Chondrocyte (in vitro differentiated cells): ENCODE results near the gene FAM168A. TPM values are rescaled to one million over a fixed set of nuclear protein-coding genes. Genes with fewer than 3 reads are reported as not detected.

Source experiments
- DNase-seq: peaks from one replicate; pipeline ENCODE4 v3.0.0; 2021; ENCODE audit warnings: mixed read lengths, low spot score
- H3K27ac Mint-ChIP-seq: one replicate; pipeline ENCODE4 v1.8.0; 2021; ENCODE audit warnings: mild to moderate bottlenecking, moderate library complexity, mixed read lengths; ENCODE audit not compliant: unreplicated experiment
- H3K27me3 Mint-ChIP-seq: 2 replicates; pipeline ENCODE4 v1.8.0; 2021; ENCODE audit warnings: low read depth, mixed read lengths
- H3K36me3 Mint-ChIP-seq: 2 replicates; pipeline ENCODE4 v1.8.0; 2021; ENCODE audit warnings: low read depth, mixed read lengths
- H3K4me1 Mint-ChIP-seq: 2 replicates; pipeline ENCODE4 v1.8.0; 2021; ENCODE audit warnings: low read depth, mild to moderate bottlenecking, mixed read lengths
- H3K4me3 Mint-ChIP-seq: one replicate; pipeline ENCODE4 v1.8.0; 2021; ENCODE audit warnings: mild to moderate bottlenecking, moderate library complexity, mixed read lengths; ENCODE audit not compliant: unreplicated experiment
- H3K9me3 Mint-ChIP-seq: 2 replicates; pipeline ENCODE4 v1.8.0; 2021; ENCODE audit warnings: low read depth, mixed read lengths
- CTCF ChIP-seq: fragments of 200-600 bp; sonication (generic); IDR thresholded peaks from 2 replicates; pipeline ENCODE4 v1.5.0; 2021; ENCODE audit warnings: antibody characterized with exemption, mild to moderate bottlenecking, moderate library complexity
- total RNA-seq: library from RNA; stranded (reverse); gene quantifications from 3 replicates; pipeline ENCODE4 v1.2.1, GENCODE V29; 2021

Gene FAM168A
- total RNA-seq, 1 donor from 2014 or later = 53.7 TPM

DNA sequence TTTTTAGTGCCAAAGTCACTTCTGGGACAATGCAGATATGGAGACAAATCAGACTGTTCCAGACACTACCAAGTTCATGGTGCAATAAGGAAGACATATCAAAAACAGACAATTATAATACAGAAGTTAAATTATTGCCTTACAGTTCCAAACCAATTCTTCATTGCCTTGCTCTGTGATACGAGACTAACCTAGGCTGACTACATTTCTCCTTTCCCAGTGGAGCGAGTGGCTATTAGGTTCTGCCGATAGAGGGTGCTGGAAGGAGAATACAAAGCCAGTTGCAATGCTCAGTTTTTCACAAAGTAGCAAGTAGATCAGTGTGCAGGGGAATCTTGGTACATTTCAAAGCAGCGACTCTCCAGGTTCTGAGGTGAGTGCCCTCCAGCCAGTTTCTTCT lies 67.8 kb downstream of the FAM168A start:
- DNase-seq = no peak
- Mint-ChIP-seq H3K27me3 (no peaks in the 10 kb centered on the region), H3K4me3 (no peak overlapping the region), H3K36me3 (no peaks in the 10 kb centered on the region), H3K9me3 (no peaks in the 10 kb centered on the region), H3K4me1 (peaks cover 24% of the 10 kb centered on the region), H3K27ac (no peak overlapping the region)
- TF ChIP-seq CTCF = peak; percentile 19

- H3K4me3 Mint-ChIP-seq = no peak overlapping the region
- H3K27ac Mint-ChIP-seq = no peak overlapping the region
- H3K4me1 Mint-ChIP-seq = peaks cover 24% of the 10 kb centered on the region
- H3K9me3 Mint-ChIP-seq = no peaks in the 10 kb centered on the region
- H3K36me3 Mint-ChIP-seq = no peaks in the 10 kb centered on the region
- no peak for TF ChIP-seq CTCF
- no peak for DNase-seq
- H3K27me3 Mint-ChIP-seq = no peaks in the 10 kb centered on the region
Measured at GRCh38 chr11:73529204-73529530, 68.7 kb downstream of the FAM168A start.

DNA sequence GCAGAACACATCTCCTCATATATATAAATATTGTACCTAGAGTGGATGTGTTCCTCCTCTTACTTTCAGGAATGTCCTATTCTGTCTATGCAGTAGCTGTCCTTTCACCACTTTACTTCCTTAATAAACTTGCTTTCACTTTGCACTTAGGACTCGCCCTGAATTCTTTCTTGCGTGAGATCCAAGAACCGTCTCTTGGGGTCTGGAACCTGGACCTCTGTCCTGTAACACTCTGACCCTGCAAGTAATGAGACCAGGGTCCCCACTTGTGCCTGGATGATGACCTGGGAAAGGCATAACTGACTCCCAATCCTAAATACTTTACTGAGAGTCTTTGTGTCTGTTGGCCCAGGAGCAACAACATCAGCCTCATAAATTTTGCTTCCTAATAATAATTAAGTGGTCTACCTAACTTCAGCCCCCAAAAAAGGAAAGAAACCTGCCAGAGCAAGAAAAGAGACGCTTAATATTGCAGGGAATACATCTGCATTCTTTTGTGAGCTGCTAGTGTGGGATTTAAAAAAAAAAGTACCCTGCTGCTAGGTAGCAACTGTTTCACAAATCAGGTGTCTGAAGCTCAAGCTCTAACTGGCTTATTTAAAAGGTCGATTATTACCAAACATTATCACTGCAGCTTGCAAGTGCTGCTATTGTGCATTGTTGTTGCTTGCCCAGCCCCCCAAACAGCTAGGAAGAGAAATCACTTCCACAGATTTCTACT lies 69.3 kb downstream of the FAM168A start:
- peaks cover 24% of the 10 kb centered on the region for H3K4me1 Mint-ChIP-seq
- H3K27me3 Mint-ChIP-seq = no peaks in the 10 kb centered on the region
- peak overlapping the region; percentile 79 for H3K27ac Mint-ChIP-seq
- H3K36me3 Mint-ChIP-seq = no peaks in the 10 kb centered on the region
- no peak for DNase-seq
- H3K4me3 Mint-ChIP-seq = peak overlapping the region; percentile 18
- no peak for TF ChIP-seq CTCF
- no peaks in the 10 kb centered on the region for H3K9me3 Mint-ChIP-seq

GRCh38 chr11:73528013-73528412 lies 69.9 kb downstream of the FAM168A start:
- Mint-ChIP-seq H3K4me3 (no peak overlapping the region), H3K36me3 (no peaks in the 10 kb centered on the region), H3K9me3 (no peaks in the 10 kb centered on the region), H3K27ac (no peak overlapping the region), H3K4me1 (peaks cover 24% of the 10 kb centered on the region), H3K27me3 (no peaks in the 10 kb centered on the region)
- no peak for TF ChIP-seq CTCF
- DNase-seq = no peak

DNA sequence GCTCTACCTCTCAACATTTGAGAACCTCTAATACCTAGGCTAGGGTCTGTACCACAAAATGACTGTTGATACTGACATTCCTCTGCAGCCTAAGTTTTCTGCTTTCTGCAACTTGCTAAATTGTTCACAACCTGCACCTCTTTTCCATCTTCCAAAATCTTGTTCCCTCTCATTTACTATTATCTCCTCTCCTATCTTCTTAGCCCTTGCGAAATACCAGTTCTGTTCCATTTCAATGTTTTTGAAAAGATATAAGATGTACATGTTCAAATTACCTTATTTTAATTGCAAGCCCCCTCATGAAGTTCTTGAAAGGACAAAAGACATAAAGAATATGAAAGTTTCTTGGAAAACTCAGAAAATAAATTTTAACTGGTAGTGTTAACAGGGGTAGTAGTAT lies 72.3 kb downstream of the FAM168A start:
- H3K27ac Mint-ChIP-seq = peak overlapping the region; percentile 57
- no peaks in the 10 kb centered on the region for H3K36me3 Mint-ChIP-seq
- no peak for TF ChIP-seq CTCF
- no peaks in the 10 kb centered on the region for H3K27me3 Mint-ChIP-seq
- no peaks in the 10 kb centered on the region for H3K9me3 Mint-ChIP-seq
- H3K4me3 Mint-ChIP-seq = no peak overlapping the region
- no peak for DNase-seq
- H3K4me1 Mint-ChIP-seq = peaks cover 25% of the 10 kb centered on the region
